ENCODE data around the gene CLEC16A.

The CLEC16A gene

GRCh38 chr16:10932959-10933710 lies 11.2 kb upstream of the CLEC16A start:
- TF ChIP-seq, protein P1, sequence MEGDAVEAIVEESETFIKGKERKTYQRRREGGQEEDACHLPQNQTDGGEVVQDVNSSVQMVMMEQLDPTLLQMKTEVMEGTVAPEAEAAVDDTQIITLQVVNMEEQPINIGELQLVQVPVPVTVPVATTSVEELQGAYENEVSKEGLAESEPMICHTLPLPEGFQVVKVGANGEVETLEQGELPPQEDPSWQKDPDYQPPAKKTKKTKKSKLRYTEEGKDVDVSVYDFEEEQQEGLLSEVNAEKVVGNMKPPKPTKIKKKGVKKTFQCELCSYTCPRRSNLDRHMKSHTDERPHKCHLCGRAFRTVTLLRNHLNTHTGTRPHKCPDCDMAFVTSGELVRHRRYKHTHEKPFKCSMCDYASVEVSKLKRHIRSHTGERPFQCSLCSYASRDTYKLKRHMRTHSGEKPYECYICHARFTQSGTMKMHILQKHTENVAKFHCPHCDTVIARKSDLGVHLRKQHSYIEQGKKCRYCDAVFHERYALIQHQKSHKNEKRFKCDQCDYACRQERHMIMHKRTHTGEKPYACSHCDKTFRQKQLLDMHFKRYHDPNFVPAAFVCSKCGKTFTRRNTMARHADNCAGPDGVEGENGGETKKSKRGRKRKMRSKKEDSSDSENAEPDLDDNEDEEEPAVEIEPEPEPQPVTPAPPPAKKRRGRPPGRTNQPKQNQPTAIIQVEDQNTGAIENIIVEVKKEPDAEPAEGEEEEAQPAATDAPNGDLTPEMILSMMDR (IDR thresholded peaks at IDR 0.05; ENCODE audit: insufficient read depth, missing control alignments), result no peak
- FAIRE-seq (no peak), DNase-seq (ENCODE audit: insufficient read length, low spot score) (no peak)

- TF ChIP-seq, protein P1 (IDR thresholded peaks at IDR 0.05; ENCODE audit: insufficient read depth, missing control alignments), result no peak
- no peak for FAIRE-seq
- no peak for DNase-seq (ENCODE audit: insufficient read length, low spot score)
Measured at GRCh38 chr16:10933865-10934264, 10.5 kb upstream of the CLEC16A start.

DNA sequence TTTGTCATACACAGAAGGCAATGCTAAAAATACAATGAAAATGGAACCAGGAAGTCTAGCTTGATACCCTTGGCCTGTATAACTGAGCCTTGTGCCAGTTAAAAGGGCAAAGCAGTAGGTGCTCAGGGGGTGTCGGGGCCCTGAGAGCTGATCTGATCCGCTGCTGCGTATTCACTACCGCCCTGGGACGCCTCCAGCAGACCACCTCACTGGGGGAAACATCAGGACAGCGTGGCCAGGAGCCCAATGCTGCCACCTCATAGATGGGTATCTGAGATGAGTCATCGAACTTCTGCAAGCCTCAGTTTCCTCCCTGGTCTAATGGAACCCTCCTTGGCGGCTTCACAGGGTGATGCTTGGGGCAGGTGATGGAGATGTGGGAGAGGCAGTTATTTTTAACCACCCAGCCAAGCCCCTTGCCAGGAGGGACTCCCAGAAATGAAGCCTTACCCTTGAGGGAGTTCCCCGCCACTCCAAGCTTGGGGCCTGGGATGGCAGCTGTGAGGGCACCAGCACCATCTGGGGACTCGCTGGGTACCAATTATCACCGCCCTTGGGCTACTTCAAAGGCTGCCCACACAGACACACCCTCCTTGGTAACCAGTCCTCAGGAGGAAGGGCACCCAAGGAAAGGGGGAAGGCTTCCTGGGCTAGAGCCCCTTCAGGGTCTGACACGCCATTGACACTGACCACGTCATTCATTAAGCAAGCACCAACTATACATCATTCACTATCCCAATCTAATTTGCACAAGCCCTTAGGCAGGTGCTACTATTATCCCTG lies 9.8 kb upstream of the CLEC16A start:
- DNase-seq (ENCODE audit: insufficient read length, low spot score) (no peak), FAIRE-seq (no peak)
- TF ChIP-seq, protein P1 (IDR thresholded peaks at IDR 0.05; ENCODE audit: insufficient read depth, missing control alignments), result no peak

DNA sequence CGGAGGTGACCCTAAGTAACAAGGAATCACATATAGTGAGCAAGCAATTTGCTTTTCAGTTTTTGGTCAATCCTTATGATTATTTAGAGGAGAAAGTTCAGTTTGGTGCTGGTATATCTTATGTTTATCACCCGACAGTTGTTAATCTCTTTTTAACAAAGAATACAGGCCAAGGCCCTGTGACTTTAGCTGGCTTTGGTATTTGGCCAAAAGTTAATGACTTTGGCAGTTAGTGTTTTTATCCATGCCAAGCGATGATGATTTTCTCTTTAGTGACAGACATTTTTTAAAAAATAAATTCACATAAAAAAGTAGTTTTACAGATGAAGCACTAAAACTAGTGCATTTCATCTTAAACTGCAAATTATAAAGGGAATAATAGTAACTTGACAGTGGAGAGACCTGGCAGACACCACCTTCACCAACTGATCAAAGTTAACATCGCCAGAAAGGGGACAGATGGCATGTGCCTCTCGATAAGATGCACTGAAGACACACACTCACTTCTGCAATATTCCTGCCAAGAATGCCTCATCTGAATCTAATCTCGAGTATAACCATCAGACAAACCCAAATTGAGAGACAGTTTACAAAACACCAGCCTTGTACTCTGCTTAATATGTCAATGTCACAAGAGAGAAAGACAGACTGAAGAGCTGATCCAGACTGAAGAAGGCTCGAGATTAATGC lies 9.0 kb upstream of the CLEC16A start:
- FAIRE-seq (no peak), DNase-seq (ENCODE audit: insufficient read length, low spot score) (no peak)
- TF ChIP-seq, protein P1 (IDR thresholded peaks at IDR 0.05; ENCODE audit: insufficient read depth, missing control alignments), result no peak

DNA sequence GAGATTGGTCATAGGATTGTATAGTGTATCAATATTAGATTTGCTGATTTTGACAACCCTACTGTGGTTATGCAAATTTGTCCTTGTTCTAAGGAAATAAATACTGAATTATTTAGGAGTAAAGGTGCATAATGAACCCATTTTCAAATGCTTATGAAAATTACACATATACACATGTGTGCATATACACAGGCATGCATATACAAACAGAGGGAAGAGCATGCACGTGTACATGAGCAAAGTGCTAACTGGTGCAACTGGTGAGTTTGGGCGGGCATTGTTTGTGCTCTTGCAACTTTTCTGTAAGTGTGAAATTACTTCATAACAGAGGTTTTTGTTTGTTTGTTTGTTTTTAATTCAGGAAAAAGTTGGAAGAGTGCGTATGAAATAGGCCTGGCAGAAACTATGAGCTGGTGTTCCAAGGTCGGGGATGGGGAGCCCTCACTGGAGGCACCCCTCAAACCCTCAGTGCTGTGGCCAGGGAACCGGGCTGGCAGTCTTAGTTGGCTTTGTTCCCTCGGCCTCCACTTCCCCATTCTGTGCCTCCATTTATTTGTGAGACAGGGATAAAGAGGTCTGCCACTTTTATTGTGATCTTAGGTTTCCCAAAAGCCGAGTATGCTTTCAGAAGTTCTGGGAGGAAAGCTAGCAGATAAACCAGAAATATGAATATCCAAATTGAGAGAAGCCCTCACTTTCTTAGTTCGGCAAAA lies 7.9 kb upstream of the CLEC16A start:
- FAIRE-seq, result no peak
- DNase-seq (ENCODE audit: insufficient read length, low spot score), result no peak
- TF ChIP-seq, protein P1 (IDR thresholded peaks at IDR 0.05; ENCODE audit: insufficient read depth, missing control alignments), result no peak

GRCh38 chr16:10937068-10937859 lies 7.1 kb upstream of the CLEC16A start:
- no peak for DNase-seq (ENCODE audit: insufficient read length, low spot score)
- no peak for FAIRE-seq
- TF ChIP-seq, protein P1 (IDR thresholded peaks at IDR 0.05; ENCODE audit: insufficient read depth, missing control alignments), result no peak

Measured in D721Med (cell line).